ENCODE results near the gene LCLAT1.

Gene LCLAT1

DNA sequence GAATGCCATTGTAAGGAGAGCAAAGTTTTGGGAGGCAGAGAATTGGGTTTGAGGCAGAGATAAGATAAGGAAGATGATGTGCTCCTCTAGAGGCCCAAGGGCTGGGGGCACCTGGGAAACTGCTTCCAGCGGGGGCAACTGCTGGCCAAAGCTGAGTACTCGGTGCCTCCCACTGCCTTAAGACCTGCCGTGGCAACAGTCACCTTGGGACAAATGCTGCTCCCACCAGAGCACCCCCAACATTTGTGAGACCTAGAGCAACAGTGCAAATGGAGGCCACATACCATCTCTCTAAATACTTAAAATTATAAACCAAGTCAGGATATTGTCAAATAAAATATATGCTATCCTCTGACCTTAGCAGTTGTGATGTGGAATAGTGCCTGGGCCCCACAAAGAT lies 233.1 kb downstream of the LCLAT1 start:
- DNase-seq = no peak

DNA sequence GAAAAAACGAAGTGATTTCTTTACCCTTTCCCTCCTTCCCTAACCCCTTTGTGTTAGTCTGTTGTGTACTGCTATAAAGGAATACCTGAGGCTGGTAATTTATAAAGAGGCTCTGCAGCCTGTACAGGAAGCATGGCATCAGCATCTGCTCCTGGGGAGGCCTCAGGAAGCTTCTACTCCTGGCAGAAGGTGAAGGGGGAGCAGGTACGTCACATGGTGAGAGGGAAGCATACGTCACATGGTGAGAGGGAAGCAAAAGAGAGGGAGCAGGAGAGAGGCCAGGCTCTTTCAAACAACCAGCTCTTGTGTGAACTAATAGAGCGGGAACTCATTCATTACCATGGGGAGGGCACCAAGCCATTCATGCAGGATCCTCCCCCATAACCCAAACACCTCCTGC lies 234.0 kb downstream of the LCLAT1 start:
- no peak for DNase-seq

DNA sequence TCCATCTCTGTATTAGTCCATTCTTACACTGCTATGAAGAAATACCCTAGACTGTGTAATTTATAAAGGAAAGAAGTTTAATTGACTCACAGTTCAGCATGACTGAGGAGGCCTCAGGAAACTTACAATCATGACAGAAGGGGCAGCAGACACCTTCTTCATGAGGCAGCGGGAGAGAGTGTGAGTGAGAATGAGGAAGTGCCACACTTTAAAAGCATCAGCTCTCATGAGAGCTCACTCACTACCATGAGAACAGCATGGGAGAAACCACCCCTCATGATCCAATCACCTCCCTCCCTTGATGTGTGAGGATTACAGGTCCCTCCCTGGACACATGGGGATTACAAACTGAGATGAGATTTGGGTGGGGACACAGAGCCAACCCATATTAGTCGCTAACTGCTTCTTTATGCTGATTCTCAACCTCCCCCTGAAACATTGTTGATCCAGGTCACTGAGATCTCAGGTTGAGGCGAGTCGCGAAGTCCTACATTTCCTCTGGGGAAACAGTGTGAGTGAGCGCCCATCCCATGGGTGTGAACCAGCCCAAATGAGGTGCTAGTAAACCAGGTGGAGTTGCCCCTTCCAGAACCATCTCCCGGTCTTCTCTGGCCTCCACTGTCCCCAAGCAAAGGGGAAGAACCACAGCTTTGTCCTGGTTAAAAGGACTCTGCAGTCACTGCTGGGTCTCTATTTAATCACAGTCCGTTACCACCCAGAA lies 236.3 kb downstream of the LCLAT1 start:
- no peak for DNase-seq

DNA sequence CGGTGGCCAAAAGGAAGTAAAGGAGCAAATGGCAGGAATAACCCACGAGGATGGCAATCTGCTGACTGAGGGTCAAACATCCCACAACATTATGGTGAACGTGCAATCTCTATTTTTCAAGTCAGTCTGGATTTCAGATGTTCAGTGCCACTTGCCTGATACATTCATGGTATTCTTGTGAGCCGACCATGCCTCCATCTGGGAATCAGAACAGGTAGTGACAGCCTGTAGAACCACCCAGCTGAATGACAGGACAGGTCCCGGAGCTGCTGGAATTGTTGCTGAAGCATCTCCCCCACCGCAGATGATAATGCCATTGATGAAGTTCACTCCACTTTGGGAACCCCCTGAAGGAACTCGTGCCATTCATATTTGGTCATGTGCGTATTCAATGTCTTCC lies 237.0 kb downstream of the LCLAT1 start:
- DNase-seq = no peak

DNA sequence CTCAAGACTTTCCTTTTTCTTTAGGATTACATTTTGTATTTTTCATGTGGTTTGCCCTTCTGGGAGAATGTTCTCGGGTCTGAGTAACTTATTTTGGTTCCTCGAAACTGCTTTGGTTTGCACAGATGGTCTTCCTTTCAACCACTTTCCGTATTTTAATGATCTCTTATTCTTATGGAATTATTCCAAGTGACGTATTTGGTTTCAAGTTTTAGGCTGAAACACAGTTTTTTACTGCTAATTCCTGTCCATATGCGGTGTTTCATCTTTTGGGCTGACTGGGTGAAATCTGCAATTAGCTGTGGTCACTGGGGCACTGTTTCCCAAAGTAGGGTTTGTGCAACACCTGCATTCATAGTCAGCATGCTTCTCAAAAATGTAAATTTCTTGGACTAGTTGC lies 237.5 kb downstream of the LCLAT1 start:
- DNase-seq = no peak

DNA sequence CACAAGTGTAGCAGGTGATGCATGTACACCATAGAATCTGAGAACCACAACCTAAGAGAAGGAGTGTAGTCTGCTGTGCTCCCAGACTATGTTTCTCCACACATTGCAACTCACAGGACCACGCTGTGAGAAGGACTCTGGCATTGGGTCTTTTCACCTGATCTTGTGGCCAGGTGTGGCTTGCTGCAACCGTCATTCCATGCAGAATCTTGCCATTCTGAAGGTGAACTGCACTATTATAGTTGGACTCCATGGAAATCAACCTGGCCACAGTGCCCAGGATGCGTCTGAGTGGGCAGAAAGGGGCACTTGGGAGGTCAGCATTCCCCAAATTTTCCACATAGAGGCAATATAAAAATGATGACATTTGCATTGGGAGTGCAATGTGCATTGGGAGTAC lies 237.9 kb downstream of the LCLAT1 start:
- DNase-seq = no peak

DNA sequence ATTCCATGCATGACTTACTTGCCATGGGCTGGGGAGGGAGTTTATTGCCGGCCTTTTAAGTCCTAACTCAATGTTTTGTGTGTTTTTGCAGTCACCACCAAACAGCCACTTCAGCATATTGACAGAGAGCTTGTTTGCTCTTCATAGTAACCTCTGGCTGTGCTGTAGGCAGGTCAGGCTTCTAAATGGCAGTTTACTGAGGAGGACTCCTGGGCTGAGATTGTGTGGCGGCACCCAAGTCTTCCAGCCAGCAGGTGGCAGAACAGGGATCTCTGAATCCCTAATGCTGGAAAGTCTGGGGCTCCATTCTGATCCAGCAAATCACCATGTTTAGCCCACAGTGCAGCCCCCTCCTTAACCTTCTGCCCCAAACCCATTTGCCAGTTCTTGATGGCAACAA lies 239.0 kb downstream of the LCLAT1 start:
- no peak for DNase-seq

DNA sequence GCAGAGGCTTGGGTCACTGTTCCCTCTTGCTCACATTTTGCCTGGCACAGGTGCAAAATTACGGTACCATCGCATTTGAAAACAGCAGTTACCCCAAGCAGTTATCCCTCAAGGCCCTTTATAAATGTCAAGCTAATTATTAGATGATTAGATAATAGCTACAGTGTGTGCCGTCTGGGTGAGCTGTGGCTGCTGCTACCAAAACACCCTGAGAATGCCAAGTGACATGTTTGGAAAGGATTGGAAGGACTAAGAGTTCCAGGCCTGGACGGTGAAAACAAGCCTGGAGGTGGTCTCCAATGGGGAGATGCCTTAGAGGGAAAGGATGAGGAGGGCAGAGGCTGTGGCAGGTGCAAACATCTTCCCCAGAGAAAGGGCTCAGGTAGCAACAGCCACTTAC lies 239.6 kb downstream of the LCLAT1 start:
- DNase-seq = no peak

DNA sequence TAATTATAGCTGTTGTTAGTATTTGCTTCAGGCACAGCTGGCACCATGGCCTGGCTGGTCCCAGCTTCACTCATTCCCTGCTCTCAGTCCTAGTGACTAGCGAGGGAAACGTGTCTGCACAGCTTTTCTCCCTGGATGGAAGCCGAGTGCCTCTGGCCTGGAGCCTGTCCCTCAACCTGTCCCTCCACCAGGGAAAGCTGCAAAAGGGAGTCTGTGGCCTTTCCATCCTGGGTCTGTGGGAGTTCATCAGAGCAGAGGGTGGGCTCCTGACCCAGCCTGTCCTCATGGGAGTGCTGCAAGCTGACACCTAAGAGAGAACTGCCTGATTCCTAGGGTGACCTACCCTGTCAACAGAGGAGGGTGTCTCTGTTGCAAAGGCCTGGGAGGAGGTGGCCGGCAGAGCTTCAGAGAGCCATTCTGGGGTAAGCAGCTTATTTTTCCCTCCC lies 241.9 kb downstream of the LCLAT1 start:
- DNase-seq = no peak

DNA sequence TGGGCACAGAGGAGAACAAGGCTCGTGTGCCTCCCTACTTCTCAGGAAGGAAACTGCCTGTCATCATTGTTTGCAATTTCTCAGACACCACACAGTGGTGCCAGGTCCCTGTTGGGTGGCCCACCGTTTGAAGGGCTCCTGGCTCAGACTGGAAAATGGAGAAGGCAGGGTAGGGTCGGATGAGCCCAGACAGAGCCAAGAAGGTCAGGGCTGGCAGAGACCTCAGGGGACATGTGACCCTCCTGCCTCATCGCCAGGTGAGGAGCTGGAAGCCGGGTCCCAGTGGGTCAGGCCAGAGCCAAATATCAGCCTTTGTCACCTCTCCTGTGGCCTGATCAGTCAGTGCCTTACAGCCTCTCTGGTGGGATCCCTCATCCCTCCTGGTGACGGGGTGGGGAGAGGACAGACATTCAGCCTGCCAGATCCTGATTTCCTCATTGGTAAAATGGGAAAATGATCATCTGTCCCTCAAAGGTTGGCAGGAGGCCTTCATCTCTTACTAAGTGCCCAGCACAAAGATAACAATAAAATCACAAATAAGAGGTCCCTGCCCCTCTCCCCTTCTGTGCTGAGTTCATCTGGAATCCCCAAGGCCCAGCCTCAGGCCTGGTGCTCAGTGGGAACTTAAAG lies 242.6 kb downstream of the LCLAT1 start:
- DNase-seq = no peak

DNA sequence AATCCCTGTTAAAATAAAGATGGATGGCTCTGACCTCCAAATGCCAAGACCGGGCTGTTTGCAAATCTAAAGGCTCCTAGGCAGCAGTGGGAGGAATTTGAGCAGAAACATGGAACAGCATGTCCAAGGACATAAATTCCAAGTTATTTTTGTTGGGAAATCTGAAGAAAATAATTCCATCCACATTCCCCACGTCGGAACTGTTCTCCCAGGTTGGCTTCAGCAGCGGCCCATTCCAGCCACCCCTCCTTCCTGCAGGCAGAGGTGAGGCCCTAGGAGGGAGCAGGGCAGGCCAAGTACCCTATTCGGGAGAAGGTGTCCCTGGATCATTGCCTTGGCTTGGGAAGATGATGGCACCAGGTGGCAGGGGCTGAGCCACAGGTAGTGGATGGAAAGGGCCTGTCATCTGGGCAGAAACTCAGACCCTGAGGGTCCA lies 243.1 kb downstream of the LCLAT1 start:
- no peak for DNase-seq

DNA sequence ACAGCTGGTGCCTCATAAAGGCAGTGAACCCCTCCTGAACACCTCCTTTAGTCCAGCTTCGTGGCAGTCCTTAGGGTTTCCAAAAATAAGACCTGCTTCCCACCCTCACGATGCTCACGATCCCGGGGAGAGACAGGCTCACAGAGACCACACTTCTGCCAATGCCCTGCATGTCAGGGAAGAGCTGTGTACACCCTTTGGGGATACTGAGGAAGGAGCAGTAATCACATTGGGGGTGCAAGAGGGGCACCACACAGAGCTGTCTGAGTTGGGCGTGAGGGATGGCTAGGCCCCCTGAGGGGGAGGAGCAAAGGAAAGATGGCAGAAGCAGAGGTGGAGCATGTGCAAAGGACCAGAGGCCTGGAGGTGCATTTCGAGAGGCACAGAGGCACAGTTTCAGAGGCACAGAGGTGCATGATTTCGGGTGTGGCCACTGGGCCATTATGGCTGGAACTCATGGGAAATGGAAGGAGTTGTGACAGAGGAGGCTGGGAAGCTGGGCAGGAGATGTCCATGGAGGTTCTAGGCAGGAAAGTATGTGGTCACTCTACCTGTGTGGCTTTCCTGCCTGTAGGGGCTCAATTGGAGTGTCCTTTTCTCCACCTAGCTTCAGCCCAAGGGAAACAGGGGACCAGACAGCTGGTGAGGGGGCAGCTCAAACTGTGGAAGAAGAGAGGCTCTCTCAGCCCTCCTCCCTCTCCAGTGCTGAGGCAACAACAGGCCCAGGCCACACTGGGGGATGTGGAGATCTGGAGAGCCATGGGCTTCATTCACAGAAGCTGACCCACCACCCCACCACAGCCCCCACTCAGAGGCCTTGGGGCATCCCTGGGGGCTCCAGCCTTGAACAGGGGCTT lies 244.3 kb downstream of the LCLAT1 start:
- no peak for DNase-seq

DNA sequence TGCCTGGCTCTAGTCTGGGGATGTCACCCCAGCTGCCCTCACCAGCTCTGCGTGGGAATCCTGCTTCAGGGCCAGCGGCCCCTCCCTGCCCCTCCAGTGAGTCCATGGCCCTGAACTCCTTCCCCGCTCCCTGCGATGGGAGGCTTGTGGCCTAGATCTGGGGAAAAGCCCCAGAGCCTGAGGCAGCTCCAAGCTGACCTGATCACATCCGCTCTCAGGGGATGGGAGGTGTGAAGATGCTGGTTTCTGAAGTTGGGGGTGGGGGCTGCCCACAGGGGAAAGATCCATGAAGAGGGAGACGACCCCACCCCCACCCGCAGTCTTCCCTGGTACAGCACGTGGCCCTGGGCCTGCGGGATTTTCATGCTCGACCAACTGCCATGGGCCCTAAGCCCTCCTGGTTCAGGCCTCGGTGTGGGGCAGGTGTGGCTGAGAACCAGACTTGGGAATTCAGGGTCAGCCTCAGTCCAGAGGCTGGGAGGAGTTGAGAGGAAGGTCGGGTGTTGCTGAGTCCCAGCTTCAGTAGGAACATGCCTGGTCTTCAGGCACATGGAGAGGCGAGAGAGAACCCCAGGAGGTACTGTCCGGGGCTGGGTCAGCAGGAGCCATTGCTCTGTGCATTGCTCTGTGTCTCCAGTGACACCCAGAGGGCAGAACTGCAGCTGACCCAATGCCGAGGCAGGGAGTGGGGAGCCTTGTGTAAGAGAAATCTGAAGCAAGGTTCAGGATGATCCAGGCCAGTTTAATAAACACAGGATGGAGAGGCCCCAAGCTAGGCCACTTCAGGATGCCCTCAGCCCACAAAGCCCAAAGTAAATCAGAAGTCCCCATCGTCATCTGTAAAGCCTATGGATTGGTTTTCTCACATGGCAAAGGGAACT lies 245.1 kb downstream of the LCLAT1 start:
- DNase-seq = no peak

DNA sequence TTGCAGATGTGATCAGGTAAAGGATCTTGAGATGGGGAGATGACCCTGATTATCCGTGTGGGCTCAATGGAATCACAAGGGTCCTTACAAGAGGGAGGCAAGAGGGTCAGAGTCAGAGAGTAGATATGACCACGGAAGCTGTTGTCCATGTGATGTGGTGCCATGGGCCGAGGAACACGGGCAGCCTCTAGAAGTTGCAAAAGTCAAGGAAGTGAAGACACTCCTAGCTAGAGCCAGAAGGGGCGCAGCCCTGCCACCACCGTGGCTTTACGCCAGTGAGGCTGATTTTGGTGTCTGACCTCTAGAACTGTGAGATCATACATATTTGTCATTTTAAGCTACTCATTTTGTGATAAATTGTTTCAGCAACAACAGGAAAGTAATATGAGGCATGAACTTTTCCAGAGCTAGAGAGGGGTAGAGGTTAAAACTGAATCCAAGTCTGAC lies 245.8 kb downstream of the LCLAT1 start:
- no peak for DNase-seq
